GM18511 (cell line): ENCODE data around the gene EHBP1L1.
A peak's percentile ranks its signal among the peaks of the same experiment; 100 is the strongest.

ENCODE experiments used
- ATAC-seq: cut with Tn5 transposase; IDR thresholded peaks from one replicate; pipeline ENCODE4 v1.9.1; 2021; ENCODE audit warnings: mild to moderate bottlenecking, moderate library complexity; ENCODE audit not compliant: unreplicated experiment

EHBP1L1 gene

DNA sequence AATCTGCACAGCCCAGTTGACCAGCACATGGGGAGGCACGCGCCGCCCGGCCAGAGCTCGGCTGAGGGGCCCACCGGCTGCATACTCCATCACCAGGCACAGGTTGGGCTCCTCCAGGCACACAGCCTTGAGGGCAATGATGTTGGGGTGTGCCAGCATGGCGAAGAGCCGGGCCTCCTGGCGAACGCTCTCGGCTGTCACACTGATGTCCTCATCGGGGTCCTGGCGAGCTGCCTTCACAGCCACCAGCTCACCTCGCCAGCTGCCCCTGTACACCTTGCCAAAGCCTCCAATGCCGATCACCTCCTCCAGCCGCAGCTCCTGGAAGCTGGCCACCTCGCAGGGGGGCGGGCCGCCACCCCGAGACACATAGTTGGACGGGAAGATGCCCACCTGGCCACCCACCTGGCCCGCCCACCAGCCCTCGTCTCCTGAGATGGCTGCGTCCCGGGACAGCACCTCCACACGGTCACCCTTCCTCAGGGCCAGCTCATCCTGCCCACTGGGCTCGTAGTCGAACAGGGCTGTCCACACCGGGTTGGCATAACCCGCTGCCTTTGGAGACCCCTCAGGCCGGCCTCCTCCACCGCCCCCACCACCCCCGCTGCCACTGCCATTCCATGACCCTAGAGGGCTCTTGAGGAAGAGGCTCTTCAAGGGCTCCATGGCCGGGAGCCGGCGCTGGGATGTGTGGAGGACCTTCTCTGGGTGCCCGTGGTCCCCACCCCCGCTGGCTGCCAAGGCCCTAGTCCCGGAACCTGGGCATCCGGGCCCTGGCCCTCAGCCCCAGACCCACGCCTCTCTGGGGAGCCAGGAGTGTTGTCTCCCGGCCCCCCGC, 37.5 kb downstream of the EHBP1L1 start:
- no peak for ATAC-seq

DNA sequence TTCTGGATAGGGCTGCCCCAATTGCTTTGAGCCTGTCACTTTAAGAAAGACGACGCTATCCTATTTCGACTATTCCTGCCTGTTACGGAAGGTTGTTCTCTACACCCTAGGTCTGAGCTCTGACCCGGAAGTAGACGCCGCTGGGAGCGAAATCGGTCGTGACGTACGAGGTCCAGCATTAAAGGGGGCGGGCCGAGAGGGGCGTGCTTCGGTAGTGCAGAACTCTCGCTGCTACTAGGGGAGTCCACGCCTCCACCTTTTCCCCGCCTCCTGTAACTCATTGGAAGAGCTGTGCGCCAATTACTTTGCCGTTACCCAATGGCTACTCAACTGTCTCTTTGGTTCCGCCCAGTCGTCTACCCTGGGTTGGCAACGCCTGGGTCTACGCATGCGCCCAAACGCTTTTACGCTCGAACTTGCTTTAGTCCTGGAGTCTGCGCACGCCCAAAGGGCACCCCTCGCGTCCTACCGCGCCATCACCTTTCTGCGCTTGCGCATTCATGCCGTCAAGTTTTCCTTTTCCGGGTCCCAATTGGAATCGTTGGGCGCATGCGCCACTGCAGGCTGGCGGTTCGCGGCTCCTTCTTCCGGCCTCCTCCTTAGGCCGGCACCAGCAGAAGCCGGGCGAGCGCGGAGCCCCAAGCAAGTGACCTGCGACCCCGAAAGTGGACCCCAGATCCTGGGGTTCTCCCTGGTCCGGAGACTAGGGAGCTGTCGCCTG, 39.5 kb downstream of the EHBP1L1 start, which contains the start of gene PCNX3:
PCNX3 (plus strand) TSS at position 548 of the 721 bp plus-strand sequence. CDS start 536 bp downstream, outside the sequence.
- ATAC-seq: peak; percentile 78

DNA sequence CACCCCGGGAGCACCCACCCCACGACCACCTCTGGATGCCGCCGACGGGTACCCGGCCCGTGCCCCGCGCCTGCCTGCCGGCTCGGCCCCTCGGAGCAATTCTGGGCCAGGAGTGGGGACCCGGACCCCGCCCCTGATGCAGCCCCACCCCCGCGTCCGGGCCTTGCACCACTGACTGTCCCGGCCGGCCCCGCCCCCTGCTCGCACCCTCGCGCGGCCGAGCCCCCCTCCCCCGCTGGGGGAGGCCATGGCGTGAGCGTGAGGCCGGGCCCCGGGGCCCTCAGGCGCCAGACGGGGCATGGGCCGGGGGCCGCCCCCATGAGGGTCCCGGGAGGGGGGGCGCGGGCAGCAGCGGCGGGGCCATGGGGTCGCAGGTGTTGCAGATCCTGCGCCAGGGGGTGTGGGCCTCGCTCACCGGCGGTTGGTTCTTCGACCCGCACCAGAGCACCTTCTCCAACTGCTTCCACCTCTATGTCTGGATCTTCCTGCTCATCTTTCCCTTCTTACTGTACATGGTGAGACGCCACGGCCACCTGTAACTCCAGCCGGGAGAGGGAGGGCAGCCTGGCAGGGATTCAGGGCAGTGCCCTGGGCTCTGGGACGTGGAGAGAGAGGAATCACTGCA, 40.2 kb downstream of the EHBP1L1 start:
- ATAC-seq: peak; percentile 10

DNA sequence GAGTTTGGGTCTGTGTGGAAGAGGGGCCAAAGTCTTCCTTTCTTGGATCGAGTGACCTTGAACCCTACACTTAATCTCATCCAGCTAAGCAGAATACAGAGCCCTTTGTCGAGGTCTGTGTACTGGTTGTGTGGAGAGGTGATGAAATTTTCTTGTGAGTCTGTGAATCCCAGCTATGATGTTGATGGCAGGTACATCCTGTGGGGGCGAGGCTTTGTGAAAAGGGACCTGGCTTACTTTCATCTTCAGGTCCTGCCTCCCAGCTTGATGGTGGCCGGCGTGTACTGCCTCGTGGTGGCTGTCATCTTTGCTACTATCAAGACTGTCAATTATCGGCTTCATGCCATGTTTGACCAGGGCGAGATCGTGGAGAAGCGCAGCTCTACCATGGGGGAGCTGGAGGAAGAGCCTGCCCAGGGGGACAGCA, 40.7 kb downstream of the EHBP1L1 start:
- no peak for ATAC-seq

DNA sequence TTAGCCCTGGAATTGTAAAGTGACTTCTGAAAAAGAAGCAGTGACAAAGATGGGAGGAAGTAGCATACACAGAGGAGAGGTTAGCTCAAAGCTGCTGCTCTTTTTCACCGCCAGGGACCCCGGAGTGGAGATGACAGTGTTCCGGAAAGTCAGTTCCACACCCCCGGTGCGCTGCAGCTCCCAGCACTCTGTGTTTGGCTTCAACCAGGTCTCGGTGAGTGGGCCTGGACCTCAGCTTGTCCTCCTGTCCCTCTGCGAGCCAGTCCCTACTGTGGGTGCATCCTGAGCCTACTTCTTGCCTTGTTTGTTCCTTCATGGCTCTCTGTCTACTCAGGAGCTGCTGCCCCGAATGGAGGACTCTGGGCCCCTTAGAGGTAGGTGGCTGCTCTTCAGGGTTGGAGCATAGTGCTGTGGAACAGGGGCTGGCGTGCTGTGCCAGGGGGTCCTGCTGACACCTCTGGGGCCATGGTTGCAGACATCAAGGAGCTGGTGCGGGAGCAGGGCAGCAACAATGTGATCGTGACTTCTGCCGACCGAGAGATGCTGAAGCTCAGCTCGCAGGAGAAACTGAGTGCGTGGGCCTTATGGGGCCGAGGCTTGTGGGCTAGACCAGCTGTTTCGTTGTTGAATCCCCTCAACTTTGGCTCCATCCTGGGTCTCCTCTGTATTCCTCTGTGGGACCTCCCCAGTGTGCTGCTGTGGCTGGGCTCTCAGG, 41.4 kb downstream of the EHBP1L1 start:
- no peak for ATAC-seq

DNA sequence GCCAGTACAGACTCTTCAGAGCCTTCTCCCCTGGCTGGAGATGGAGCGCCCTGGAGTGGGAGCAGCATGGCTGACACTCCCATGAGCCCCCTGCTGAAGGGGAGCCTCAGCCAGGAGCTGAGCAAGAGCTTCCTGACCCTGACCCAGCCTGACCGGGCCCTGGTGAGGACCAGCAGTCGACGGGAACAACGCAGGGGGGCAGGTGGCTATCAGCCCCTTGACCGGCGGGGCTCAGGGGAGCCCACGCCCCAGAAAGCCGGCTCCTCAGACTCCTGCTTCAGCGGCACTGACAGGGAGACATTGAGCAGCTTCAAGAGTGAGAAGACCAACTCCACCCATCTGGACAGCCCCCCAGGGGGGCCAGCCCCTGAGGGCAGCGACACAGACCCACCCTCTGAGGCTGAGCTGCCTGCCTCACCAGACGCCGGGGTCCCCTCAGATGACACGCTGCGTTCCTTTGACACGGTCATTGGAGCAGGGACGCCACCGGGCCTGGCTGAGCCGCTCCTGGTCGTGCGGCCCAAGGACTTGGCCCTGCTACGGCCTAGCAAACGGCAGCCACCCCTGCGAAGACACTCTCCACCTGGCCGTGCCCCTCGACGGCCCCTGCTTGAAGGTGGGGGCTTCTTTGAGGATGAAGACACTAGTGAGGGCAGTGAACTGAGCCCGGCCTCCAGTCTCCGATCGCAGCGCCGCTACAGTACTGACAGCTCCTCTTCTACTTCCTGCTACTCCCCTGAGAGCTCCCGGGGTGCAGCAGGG, 42.3 kb downstream of the EHBP1L1 start:
- ATAC-seq: no peak

DNA sequence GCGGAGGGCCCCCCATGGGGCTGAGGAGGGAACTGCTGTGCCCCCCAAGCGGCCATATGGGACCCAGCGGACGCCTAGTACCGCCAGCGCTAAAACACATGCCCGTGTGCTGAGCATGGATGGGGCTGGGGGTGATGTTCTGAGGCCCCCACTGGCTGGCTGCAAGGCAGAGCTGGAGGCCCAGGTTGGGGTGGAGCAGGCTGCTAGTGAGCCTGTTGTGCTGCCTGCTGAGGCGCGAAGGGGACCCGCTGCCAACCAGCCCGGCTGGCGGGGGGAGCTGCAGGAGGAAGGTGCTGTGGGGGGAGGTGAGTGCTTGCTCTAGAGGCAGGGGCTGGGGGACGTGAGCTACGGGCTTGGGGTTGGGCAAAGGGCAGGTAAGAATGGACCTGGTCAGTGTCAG, 42.9 kb downstream of the EHBP1L1 start:
- no peak for ATAC-seq

DNA sequence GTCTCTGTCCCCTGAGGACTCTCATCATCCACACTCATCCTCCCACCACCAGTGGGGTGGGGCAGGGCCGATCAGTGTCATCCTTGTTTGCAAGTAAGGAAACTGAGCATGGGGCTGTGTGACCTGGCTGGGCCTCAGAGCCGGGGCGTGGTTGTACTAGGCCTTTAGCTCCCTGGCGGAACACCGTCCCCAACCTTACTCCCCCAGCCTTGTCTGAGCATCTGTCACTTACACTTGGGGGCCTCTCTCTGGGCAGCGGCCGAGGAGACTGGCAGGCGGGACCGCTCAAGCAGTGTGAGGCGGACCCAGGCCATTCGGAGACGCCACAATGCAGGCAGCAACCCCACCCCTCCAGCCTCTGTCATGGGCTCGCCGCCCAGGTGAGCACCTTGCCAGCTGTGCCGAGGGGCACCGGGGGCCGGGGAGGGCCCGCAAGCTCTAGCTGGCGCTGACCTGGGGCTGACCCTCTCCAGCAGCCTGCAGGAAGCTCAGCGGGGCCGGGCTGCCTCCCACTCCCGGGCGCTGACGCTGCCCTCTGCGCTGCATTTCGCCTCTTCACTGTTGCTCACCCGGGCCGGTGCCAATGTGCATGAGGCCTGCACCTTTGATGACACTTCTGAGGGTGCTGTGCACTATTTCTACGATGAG, 43.6 kb downstream of the EHBP1L1 start:
- no peak for ATAC-seq

DNA sequence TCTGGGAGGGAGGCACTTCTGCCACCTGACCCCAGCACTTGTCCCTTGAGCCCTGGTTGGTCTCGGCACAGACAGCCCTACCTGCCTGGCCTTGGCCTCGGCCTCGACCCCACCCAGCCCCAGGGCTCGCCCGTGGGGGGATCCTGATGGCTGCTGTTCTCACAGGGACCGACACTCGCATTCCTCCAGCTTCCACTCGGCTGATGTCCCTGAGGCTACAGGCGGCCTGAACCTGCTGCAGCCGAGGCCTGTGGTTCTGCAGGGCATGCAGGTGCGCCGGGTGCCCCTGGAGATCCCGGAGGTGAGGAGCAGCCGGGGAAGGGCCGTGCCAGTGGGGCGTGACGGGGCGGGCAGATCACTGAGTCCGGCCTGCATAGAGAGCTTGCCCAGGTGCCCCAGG, 44.8 kb downstream of the EHBP1L1 start:
- no peak for ATAC-seq

DNA sequence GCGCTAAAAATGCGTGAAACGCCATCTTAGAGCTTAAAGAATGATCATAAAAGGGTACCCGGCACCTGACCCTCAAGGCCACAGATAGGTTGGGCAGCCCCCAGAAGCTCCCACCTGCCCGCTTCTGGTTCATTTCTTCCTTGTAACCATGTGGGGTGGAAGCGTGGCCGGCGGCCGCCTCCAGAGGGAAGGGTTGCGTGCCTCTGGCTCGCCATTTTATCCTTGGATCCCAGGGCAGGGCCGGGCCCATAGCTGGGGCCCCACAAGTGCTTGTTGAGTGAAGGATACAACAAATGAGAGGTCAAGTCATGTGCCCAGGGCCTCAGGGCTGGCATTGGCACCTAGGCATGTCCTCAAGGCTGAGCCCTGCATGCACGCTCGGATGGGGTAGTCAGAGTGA, 45.6 kb downstream of the EHBP1L1 start:
- no peak for ATAC-seq

DNA sequence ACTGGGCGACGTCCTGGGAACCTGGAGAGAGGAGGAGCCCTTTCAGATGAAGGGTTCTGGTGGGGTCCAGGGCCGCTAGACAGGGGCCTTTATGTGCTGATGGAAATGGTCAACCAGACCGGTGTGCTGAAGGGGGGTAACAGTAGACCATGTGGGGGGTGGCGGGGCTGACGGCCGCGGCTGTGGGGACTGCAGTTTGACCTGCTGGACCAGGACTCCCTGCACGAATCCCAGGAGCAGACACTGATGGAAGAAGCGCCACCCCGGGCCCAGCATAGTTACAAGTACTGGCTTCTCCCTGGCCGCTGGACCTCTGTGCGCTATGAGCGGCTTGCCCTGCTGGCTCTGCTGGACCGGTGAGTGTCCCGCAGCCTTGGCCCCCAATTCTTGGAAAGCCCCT, 46.2 kb downstream of the EHBP1L1 start:
- no peak for ATAC-seq

DNA sequence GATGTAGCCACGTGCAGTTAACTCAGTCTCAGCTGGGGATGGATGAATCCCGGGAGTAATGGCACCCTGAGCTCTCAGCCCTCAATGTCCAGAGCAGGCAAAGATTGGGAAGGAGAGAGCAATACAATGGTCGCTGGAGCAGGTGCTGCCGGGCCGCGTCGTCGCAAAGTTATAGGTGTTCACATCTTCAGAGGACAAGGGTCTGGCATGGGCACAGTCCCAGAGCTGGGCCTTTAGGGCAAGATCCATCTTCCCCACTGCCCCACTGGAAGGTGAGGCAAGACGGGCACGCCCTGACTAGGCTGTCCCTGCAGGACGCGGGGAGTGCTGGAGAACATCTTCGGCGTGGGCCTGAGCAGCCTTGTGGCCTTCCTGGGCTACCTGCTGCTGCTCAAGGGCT, 47.3 kb downstream of the EHBP1L1 start:
- no peak for ATAC-seq

DNA sequence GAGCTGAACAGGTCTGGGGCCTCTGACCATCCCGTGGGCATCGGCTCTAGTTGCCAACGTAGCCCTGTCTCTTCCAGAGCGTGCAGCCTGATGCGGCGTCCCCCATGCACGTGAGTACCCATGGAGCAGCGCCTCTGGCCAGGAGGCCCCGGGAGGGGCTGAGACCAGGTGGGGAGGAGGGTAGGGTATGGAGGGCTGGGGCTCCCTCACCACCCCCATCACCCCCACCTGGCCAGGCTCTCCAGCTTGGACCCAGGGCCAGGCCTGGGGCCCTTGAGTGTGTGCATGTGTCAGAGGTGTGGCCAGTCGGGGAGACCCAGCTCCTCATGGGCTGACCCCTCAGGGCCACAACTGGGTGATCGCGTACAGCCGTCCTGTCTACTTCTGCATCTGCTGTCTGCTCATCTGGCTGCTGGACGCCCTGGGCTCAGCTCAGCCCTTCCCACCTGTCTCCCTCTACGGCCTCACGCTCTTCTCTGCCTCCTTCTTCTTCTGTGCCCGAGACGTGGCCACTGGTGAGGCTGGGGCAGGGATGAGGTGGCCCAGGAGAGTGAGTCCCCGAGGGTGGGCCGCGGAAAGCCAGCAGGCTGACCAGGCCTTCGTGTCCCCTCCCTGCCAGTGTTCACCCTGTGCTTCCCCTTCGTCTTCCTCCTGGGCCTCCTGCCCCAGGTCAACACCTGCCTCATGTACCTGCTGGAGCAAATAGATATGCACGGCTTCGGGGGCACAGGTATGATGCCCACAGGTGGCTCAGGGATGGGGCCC, 48.2 kb downstream of the EHBP1L1 start:
- no peak for ATAC-seq

DNA sequence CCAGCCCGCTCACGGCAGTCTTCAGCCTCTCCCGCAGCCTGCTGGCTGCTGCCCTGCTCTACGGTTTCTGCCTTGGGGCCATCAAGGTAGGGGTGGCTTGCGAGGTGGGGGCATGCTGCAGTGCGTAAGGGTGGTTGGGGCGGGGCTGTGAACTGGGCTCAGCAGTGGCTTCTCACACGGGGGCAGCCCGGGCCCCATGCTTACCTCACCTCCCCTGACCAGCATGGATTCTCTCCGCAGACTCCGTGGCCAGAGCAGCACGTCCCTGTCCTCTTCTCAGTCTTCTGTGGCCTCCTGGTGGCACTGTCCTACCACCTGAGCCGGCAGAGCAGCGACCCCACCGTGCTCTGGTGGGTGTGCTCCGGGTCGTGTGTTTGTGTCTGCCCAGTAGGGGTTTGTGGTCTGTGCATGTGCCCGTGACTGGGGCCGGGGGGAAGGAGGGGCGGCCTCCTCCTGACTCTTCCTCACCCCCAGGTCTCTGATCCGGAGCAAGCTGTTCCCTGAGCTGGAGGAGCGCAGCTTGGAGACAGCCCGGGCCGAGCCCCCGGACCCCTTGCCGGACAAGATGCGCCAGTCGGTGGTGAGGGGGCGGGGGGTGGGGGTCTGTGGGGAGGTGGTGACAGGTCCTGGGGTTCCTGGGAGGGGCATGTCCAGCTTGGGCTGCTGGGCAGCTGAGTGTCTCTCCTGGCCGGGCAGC, 49.2 kb downstream of the EHBP1L1 start:
- no peak for ATAC-seq

DNA sequence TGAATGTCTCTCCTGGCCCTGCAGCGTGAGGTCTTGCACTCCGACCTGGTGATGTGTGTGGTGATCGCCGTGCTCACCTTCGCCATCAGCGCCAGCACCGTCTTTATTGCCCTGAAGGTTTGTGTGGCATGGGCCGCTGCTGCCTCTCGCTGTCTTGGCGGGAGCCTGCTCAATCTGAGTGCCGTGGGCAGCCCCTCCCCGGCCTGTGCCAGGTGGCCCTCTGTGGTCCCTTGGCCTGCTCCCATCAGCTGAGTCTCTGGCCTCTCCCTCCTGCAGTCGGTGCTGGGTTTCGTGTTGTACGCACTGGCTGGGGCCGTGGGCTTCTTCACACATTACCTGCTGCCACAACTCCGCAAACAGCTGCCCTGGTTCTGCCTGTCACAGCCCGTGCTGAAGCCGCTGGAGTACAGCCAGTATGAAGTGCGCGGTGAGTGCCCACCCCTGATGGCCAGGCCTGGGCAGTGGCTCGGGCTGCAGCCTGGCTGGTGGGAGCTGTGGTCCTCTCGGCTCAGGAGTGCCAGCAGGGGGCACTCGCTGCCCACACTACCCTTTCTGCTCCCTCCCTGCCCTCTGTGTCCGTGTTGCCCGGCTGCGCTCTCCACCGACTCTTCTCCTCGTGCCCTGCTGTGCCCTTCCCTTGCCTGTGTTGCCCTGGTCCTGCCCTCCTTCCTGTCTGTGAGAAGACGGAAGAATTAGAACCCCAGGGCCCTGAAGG, 49.9 kb downstream of the EHBP1L1 start:
- ATAC-seq: no peak

DNA sequence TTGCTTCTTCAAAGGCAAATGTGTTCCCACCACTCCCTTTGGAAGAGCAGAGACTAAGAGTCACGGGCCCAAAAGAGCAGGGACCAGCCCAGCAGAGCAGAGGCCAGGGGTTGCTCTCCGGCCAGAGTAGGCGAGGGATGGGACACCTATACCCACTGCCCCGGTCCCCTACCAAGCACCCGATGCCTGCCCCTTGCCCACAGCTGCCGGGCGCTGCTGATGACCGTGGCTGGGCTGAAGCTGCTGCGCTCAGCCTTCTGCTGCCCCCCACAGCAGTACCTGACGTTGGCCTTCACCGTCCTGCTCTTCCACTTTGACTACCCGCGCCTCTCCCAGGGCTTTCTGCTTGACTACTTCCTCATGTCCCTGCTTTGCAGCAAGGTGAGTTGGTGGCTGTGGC, 51.3 kb downstream of the EHBP1L1 start:
- no peak for ATAC-seq

DNA sequence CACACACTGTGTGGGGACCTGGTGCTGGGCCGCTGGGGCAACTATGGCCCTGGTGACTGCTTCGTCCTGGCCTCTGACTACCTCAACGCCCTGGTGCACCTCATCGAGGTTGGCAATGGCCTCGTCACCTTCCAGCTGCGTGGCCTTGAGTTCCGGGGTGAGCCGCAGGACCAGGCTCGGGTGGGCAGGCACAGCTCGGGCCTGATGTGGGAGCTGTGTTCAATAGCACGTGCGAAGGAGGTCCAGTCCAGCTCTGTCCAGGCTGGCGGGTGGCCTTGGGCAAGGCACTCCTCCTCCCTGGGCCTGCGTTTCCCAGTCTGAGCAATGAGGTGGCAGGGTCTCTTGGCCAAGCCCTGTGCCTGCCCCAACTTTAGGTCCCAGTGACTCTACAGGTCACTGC, 53.7 kb downstream of the EHBP1L1 start:
- ATAC-seq: no peak

DNA sequence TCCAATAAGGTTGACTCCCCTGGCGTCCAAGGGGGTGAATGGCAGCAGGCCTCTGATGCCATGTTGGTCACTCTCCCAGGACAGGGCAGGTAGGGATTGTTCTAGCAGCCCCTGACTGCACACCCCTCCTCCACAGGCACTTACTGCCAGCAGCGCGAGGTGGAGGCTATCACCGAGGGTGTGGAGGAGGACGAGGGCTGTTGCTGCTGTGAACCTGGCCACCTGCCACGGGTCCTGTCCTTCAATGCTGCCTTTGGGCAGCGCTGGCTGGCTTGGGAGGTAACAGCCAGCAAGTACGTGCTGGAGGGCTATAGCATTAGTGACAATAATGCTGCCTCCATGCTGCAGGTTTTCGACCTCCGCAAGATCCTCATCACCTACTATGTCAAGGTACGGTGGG, 54.4 kb downstream of the EHBP1L1 start:
- no peak for ATAC-seq
